SU-DHL-6 (cell line): Measurements from ENCODE around the gene LRRC37B.

Experiments
- H2AFZ ChIP-seq: fragments of 200-600 bp; sonication (generic); 2 replicates; pipeline ENCODE4 v1.6.1; 2014; ENCODE audit warnings: low read depth, mild to moderate bottlenecking, moderate library complexity, mixed read lengths, antibody characterized with exemption, low read length; ENCODE audit not compliant: severe bottlenecking
- H3F3A ChIP-seq: fragments of 200-600 bp; shearing (Covaris generic); 2 replicates; pipeline ENCODE4 v1.6.0; 2016; ENCODE audit warnings: antibody characterized with exemption, mild to moderate bottlenecking; ENCODE audit not compliant: insufficient read depth
- H3K27ac ChIP-seq: fragments of 200-600 bp; sonication (generic); 2 replicates; pipeline ENCODE4 v1.5.1; 2016; ENCODE audit warnings: low read depth, mild to moderate bottlenecking, low read length, moderate library complexity, mixed read lengths
- H3K27me3 ChIP-seq: fragments of 200-600 bp; sonication (generic), shearing (Covaris generic); 2 replicates; pipeline ENCODE4 v1.6.0; 2014; ENCODE audit warnings: mild to moderate bottlenecking, low read length
- H3K36me3 ChIP-seq: fragments of 200-600 bp; sonication (generic); 2 replicates; pipeline ENCODE4 v1.6.1; 2014; ENCODE audit warnings: mild to moderate bottlenecking, low read length, mixed read lengths
- H3K4me2 ChIP-seq: fragments of 300-600, 200-600 bp; shearing (Covaris generic), sonication (generic); 2 replicates; pipeline ENCODE4 v1.6.0; 2014; ENCODE audit warnings: low read length, low read depth, mild to moderate bottlenecking; ENCODE audit not compliant: poor library complexity, severe bottlenecking
- H3K4me3 ChIP-seq: fragments of 200-600 bp; sonication (generic); 2 replicates; pipeline ENCODE4 v1.5.1; 2014; ENCODE audit warnings: antibody characterized with exemption, low read length, mild to moderate bottlenecking, mixed read lengths; ENCODE audit not compliant: insufficient read depth, poor library complexity, severe bottlenecking
- H3K79me2 ChIP-seq: fragments of 200-600 bp; sonication (generic); 2 replicates; pipeline ENCODE4 v1.6.1; 2014; ENCODE audit warnings: mild to moderate bottlenecking, low read length, moderate library complexity; ENCODE audit not compliant: insufficient read depth
- H3K9ac ChIP-seq: fragments of 200-600 bp; sonication (generic); 2 replicates; pipeline ENCODE4 v1.7.0; 2014; ENCODE audit warnings: mild to moderate bottlenecking, low read length
- H3K9me2 ChIP-seq: fragments of 200-600 bp; sonication (generic); replicated peaks from 2 replicates; pipeline ENCODE4 v1.6.1; 2014; ENCODE audit warnings: low read length; ENCODE audit not compliant: insufficient read depth
- H3K9me3 ChIP-seq: fragments of 200-600 bp; sonication (generic); 2 replicates; pipeline ENCODE4 v1.6.1; 2014; ENCODE audit warnings: low read length, mixed read lengths; ENCODE audit not compliant: insufficient read depth
- H4K20me1 ChIP-seq: fragments of 200-600 bp; sonication (generic); 2 replicates; pipeline ENCODE4 v1.6.1; 2014; ENCODE audit warnings: low read depth, mild to moderate bottlenecking, antibody characterized with exemption, low read length, moderate library complexity, mixed read lengths
- EZH2phosphoT487 ChIP-seq: fragments of 200-600 bp; sonication (generic), shearing (Covaris generic); conservative IDR thresholded peaks from 2 replicates; pipeline ENCODE4 v1.6.1; 2018; ENCODE audit warnings: mild to moderate bottlenecking, antibody characterized with exemption, low read length, moderate library complexity, mixed read lengths
- TF ChIP-seq, protein P1 (sequence below): fragments of 200-600 bp; sonication (generic); IDR thresholded peaks from one replicate; pipeline ENCODE4 v1.5.1; 2017; ENCODE audit warnings: antibody characterized with exemption, mild to moderate bottlenecking, low read length, moderate library complexity; ENCODE audit not compliant: insufficient read depth, poor library complexity, severe bottlenecking

Gene LRRC37B

DNA sequence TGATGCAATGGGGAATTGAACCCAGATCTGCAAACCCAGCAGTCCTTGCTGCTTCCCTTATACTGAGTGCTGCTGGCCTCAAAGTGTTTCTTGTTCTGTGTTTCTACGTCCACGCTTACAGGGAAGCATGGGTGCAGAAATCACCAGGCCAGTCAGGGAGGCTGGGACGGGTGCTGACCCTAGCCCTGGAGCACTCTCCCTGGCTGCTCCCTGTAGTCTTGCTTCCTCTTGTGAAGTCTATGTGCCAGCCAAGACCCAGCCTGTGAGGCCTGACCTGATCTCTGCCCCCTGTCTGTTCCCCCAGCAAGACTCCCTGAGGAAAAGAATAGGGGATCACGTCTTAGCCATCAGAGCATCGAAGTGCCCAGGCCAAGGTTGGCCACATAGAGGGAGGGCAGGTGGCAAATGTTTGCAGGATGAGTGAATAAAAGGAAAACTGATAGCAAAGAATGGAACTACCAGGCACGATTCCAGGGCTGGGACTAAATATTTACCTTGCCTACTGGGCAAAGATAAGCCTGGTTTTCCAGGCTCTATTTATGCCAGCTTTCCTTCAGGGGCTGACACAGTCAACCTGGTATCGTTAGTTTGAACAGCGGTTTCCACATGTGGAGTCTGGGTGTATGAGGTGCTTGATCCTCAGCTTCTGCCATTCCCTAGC, 93.9 kb downstream of the LRRC37B start:
- Histone ChIP-seq H3K4me2 (no peak overlapping the region), H3K4me3 (no peak overlapping the region), H3K9me3 (no peaks in the 10 kb centered on the region), H2AFZ (no peak overlapping the region), H3K36me3 (no peaks in the 10 kb centered on the region), H4K20me1 (no peaks in the 10 kb centered on the region), H3K79me2 (no peaks in the 10 kb centered on the region), H3K9me2 (no peaks in the 10 kb centered on the region), H3K9ac (no peak overlapping the region), H3K27ac (no peak overlapping the region), H3K27me3 (no peaks in the 10 kb centered on the region), H3F3A (no peaks in the 10 kb centered on the region)
- no peak for TF ChIP-seq EZH2phosphoT487
- TF ChIP-seq, protein P1, sequence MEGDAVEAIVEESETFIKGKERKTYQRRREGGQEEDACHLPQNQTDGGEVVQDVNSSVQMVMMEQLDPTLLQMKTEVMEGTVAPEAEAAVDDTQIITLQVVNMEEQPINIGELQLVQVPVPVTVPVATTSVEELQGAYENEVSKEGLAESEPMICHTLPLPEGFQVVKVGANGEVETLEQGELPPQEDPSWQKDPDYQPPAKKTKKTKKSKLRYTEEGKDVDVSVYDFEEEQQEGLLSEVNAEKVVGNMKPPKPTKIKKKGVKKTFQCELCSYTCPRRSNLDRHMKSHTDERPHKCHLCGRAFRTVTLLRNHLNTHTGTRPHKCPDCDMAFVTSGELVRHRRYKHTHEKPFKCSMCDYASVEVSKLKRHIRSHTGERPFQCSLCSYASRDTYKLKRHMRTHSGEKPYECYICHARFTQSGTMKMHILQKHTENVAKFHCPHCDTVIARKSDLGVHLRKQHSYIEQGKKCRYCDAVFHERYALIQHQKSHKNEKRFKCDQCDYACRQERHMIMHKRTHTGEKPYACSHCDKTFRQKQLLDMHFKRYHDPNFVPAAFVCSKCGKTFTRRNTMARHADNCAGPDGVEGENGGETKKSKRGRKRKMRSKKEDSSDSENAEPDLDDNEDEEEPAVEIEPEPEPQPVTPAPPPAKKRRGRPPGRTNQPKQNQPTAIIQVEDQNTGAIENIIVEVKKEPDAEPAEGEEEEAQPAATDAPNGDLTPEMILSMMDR: no peak

DNA sequence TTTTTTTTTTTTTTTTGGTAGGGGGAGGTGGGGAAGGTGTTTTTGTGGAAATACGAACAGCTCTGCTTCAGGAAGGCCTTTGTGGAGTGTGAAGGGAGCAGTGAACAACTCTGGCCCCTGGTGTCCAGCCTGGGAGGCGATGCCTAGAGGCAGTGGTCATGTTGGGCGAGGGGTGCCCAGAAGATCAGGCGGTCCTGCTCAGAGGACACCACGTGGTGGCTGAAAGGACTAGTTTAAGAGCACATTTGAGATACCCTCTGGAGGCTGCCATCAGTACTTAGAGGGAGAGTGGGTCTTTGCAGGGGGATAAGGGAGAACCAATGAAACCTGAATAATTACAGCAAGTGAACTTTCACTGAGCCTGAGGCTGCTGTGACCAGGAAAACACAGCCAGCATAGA, 95.0 kb downstream of the LRRC37B start:
- no peaks in the 10 kb centered on the region for H3K9me2 ChIP-seq
- no peaks in the 10 kb centered on the region for H3K27me3 ChIP-seq
- no peak overlapping the region for H3K4me3 ChIP-seq
- H3K9ac ChIP-seq: no peak overlapping the region
- H3F3A ChIP-seq: no peaks in the 10 kb centered on the region
- TF ChIP-seq, protein P1: no peak
- no peak for TF ChIP-seq EZH2phosphoT487
- H2AFZ ChIP-seq: no peak overlapping the region
- H3K9me3 ChIP-seq: no peaks in the 10 kb centered on the region
- no peak overlapping the region for H3K27ac ChIP-seq
- no peaks in the 10 kb centered on the region for H3K79me2 ChIP-seq
- no peaks in the 10 kb centered on the region for H3K36me3 ChIP-seq
- H4K20me1 ChIP-seq: no peaks in the 10 kb centered on the region
- no peak overlapping the region for H3K4me2 ChIP-seq

DNA sequence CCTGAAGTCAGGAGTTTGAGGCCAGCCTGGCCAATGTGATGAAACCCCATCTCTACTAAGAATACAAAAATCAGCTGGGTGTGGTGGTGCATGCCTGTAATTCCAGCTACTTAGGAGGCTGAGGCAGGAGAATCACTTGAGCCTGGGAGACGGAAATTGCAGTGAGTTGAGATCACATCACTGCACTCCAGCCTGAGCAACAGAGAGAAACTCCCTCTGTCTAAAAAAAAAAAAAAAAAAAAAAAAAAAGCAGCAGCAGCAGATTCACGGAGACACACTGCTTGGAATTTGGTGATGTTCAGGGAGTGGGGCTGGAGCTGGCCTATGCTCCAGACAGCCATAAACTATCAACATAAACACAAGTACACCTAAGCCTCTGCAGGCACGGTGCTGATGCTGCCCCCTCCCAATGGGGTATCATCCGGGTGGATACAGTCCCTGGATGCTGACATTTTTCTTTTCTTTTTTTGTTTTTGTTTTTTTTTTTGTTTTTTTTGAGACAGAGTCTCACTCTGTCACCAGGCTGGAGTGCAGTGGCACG, 95.5 kb downstream of the LRRC37B start:
- Histone ChIP-seq H3K9me2 (no peaks in the 10 kb centered on the region), H3K4me2 (no peak overlapping the region), H3K9ac (no peak overlapping the region), H3K36me3 (no peaks in the 10 kb centered on the region), H3K27me3 (no peaks in the 10 kb centered on the region), H3K9me3 (no peaks in the 10 kb centered on the region), H4K20me1 (no peaks in the 10 kb centered on the region), H3K4me3 (no peak overlapping the region), H2AFZ (no peak overlapping the region), H3K27ac (no peak overlapping the region), H3K79me2 (no peaks in the 10 kb centered on the region), H3F3A (no peaks in the 10 kb centered on the region)
- TF ChIP-seq EZH2phosphoT487: no peak
- TF ChIP-seq, protein P1: no peak
